K562 (cell line): Measurements from ENCODE around the gene MEGF10. TPM values are rescaled to one million over a fixed set of nuclear protein-coding genes. Genes with fewer than 3 reads are reported as not detected.

ENCODE experiments used
- ATAC-seq: fragments of 200-7000 bp; cut with Tn5 transposase; 3 replicates; pipeline ENCODE4 v1.9.1; 2020; ENCODE audit warnings: moderate library complexity
- BruUV-seq: library from RNA; stranded (reverse); fragments of 400-500 nt; replicated peaks from 2 replicates; lab custom pipeline; 2021; lab: Mats Ljungman, UMichigan
- CTCF ChIA-PET: fragments of 300-600 bp; formaldehyde crosslinking; extraction: SDS; loops from one replicate; lab custom pipeline; 2021; ENCODE audit warnings: low intra/inter-chr PET ratio; lab: Yijun Ruan, JAX
- POLR2A ChIA-PET: fragments of 300-600, 350-650 bp; sonication (Branson Sonifier 250); formaldehyde crosslinking; extraction: SDS; loops from one replicate; lab custom pipeline; 2021; ENCODE audit warnings: antibody characterized with exemption, inconsistent platforms; lab: Yijun Ruan, JAX
- DNase-seq, 4 experiments: peaks; one replicate each; pipeline versions ENCODE4 v3.0.0 to v3.0.0-alpha.2; 2011 to 2018; ENCODE audit warnings: low spot score in 3 of 4, mixed read lengths in 3 of 4; ENCODE audit errors: extremely low read depth in 1 of 4
- FAIRE-seq: peaks from 2 replicates; lab custom pipeline; 2011; peaks lifted over from hg19 to GRCh38; lab: Jason Lieb, UNC
- H2AFZ ChIP-seq: 2 replicates; pipeline ENCODE4 v1.6.0; 2011; ENCODE audit warnings: low read depth, low read length, control low read depth, inconsistent platforms
- H3K27ac ChIP-seq: fragments of 200-600 bp; 3 replicates; pipeline ENCODE4 v1.8.0; 2011; ENCODE audit warnings: low read depth, mild to moderate bottlenecking, control low read depth, inconsistent platforms, low read length, moderate library complexity, mixed read lengths; ENCODE audit errors: extremely low read depth
- H3K27me3 ChIP-seq, 2 experiments: fragments of 300-600 bp in 1 of 2; 2 replicates in 1 of 2; 3 replicates in 1 of 2; pipeline versions ENCODE4 v1.6.0 to v1.8.0; 2011; ENCODE audit warnings: inconsistent platforms in 2 of 2, low read length in 2 of 2, mild to moderate bottlenecking in 1 of 2, mixed read lengths in 1 of 2, moderate library complexity in 1 of 2; ENCODE audit not compliant: control insufficient read depth in 2 of 2, insufficient read depth in 2 of 2
- H3K36me3 ChIP-seq: fragments of 300-600 bp; 3 replicates; pipeline ENCODE4 v1.8.0; 2011; ENCODE audit warnings: mild to moderate bottlenecking, low read length, inconsistent platforms; ENCODE audit not compliant: control insufficient read depth, insufficient read depth
- H3K4me1 ChIP-seq, 2 experiments: fragments of 200-600 bp in 1 of 2; replicated peaks in 1 of 2; 2 replicates in 1 of 2; 3 replicates in 1 of 2; pipeline versions ENCODE4 v1.5.1 to v1.8.0; 2011; ENCODE audit warnings: inconsistent platforms in 2 of 2, low read length in 2 of 2, mild to moderate bottlenecking in 1 of 2, mixed read lengths in 1 of 2, moderate library complexity in 1 of 2; ENCODE audit not compliant: control insufficient read depth in 2 of 2, insufficient read depth in 2 of 2
- H3K4me2 ChIP-seq: 2 replicates; pipeline ENCODE4 v1.6.1; 2011; ENCODE audit warnings: low read length, control low read depth, inconsistent platforms, mixed read lengths; ENCODE audit not compliant: insufficient read depth
- H3K4me3 ChIP-seq: fragments of 200-600 bp; sonication (generic), shearing (Covaris generic); 2 replicates; pipeline ENCODE4 v1.5.1; 2016; ENCODE audit warnings: control low read depth, inconsistent platforms
- H3K79me2 ChIP-seq: fragments of 200-600 bp; 3 replicates; pipeline ENCODE4 v1.8.0; 2011; ENCODE audit warnings: low read length, inconsistent platforms; ENCODE audit not compliant: control insufficient read depth, insufficient read depth
- H3K9ac ChIP-seq, 2 experiments: 2 replicates each; pipeline versions ENCODE4 v1.6.0 to v1.6.1; 2011; ENCODE audit warnings: low read depth in 2 of 2, low read length in 2 of 2, control low read depth in 1 of 2, inconsistent platforms in 1 of 2, mild to moderate bottlenecking in 1 of 2, mixed read lengths in 1 of 2; ENCODE audit not compliant: insufficient read depth in 1 of 2
- H3K9me1 ChIP-seq: one replicate; pipeline ENCODE4 v1.6.0; 2011; ENCODE audit warnings: inconsistent platforms, mild to moderate bottlenecking, low read length, moderate library complexity; ENCODE audit not compliant: control insufficient read depth, insufficient read depth
- H3K9me3 ChIP-seq: replicated peaks from 2 replicates; pipeline ENCODE4 v1.5.1; 2011; ENCODE audit warnings: low read depth, low read length, inconsistent platforms; ENCODE audit not compliant: control insufficient read depth, insufficient read depth
- H4K20me1 ChIP-seq: replicated peaks from 2 replicates; pipeline ENCODE4 v1.6.1; 2011; ENCODE audit warnings: low read length, inconsistent platforms, mixed read lengths; ENCODE audit not compliant: control insufficient read depth, insufficient read depth
- ARID3A ChIP-seq: IDR thresholded peaks from 2 replicates; pipeline ENCODE4 v1.6.1; 2012; ENCODE audit warnings: low read depth, low read length, improper control_type of control experiment, borderline replicate concordance
- FUS ChIP-seq: fragments of 200-400 bp; formaldehyde crosslinking; optimal IDR thresholded peaks from 2 replicates; pipeline ENCODE3; 2017; ENCODE audit warnings: low read depth, low read length
- MCM7 ChIP-seq, 2 experiments: fragments of 450-650 bp; IDR thresholded peaks; 2 replicates each; pipeline ENCODE4 v1.6.1; 2016 to 2018
- POU5F1 ChIP-seq: fragments of 150-350 bp; IDR thresholded peaks from 2 replicates; pipeline ENCODE4 v1.6.1; 2014; ENCODE audit warnings: borderline replicate concordance, low read length, low read depth, mild to moderate bottlenecking; ENCODE audit not compliant: partially characterized antibody
- SAP30 ChIP-seq: fragments of 200-600 bp; sonication (generic); IDR thresholded peaks from 2 replicates; pipeline ENCODE4 v1.6.1; 2012; ENCODE audit warnings: borderline replicate concordance, low read depth, mild to moderate bottlenecking, moderate library complexity, low read length, control low read depth, inconsistent platforms; ENCODE audit not compliant: insufficient read depth, poor library complexity, severe bottlenecking
- TEAD1 ChIP-seq, 2 experiments: fragments of 450-650 bp in 1 of 2; sonication (generic) in 1 of 2; formaldehyde crosslinking; IDR thresholded peaks; 2 replicates each; pipeline versions ENCODE4 v1.4.0 to v1.8.0; 2020 to 2022; ENCODE audit warnings: mild to moderate bottlenecking in 2 of 2, missing genetic modification reagents in 1 of 2
- ZBTB1 ChIP-seq: sonication (generic); formaldehyde crosslinking; IDR thresholded peaks from 2 replicates; pipeline ENCODE4 v1.8.1; 2023; ENCODE audit warnings: missing genetic modification reagents, low read depth, mild to moderate bottlenecking, borderline replicate concordance
- WGBS: fragments of 100-300 bp; shearing (Covaris generic); methylation state at CpG from one replicate; pipeline ENCODE4 v1.1.6; 2016; ENCODE audit warnings: low coverage, mixed read lengths; ENCODE audit not compliant: insufficient coverage; ENCODE audit errors: missing lambda C conversion rate; 5-methylcytosine and 5-hydroxymethylcytosine counted together
- in situ Hi-C: fragments of 300-500 bp; cut with MboI; formaldehyde crosslinking; loops from 4 replicates; pipeline ENCODE4 v1.15.0; 2018; ENCODE audit warnings: inconsistent platforms, mixed read lengths
- intact Hi-C: fragments of 100-400 bp; cut with micrococcal nuclease; formaldehyde crosslinking; loops from 2 replicates; pipeline ENCODE4 v1.14.2; 2022
- polyA plus RNA-seq, 8 experiments: library from polyadenylated mRNA; depleted of rRNA in 4 of 8; stranded (reverse) in 5 of 8; unstranded in 3 of 8; fragments of >200 nt; fragmentation: Nextera tagmentation in 2 of 8; fragmentation: Illumina TruSeq in 1 of 8; extraction: Ambion mirVana in 2 of 8; extraction: Trizol in 1 of 8; gene quantifications; 2 replicates each; pipeline versions ENCODE4 v1.2.1 to v1.2.3, GENCODE V29; 2011 to 2014; ENCODE audit warnings: inconsistent platforms in 1 of 8, missing spikeins in 1 of 8
- total RNA-seq, 7 experiments: library from RNA; depleted of rRNA in 6 of 7; stranded (reverse); fragments of >200 nt in 6 of 7; fragmentation: Illumina TruSeq in 2 of 7; extraction: Trizol in 2 of 7; gene quantifications; 2 replicates each; pipeline versions ENCODE4 v1.2.1 to v1.2.3, GENCODE V29; 2011 to 2021; ENCODE audit warnings: low replicate concordance in 1 of 7
- TF ChIP-seq, protein P1 (sequence below): fragments of 250-450 bp; sonication (Bioruptor Pico); IDR thresholded peaks from 2 replicates; pipeline ENCODE4 v1.5.0; 2021; ENCODE audit warnings: mild to moderate bottlenecking, borderline replicate concordance

Gene MEGF10
- total and polyA plus RNA-seq, 9 of the 15 experiments (the other 6 are each of a cell fraction or from before 2014, with no cell fraction given), result 0.07 TPM; not detected in 8

DNA sequence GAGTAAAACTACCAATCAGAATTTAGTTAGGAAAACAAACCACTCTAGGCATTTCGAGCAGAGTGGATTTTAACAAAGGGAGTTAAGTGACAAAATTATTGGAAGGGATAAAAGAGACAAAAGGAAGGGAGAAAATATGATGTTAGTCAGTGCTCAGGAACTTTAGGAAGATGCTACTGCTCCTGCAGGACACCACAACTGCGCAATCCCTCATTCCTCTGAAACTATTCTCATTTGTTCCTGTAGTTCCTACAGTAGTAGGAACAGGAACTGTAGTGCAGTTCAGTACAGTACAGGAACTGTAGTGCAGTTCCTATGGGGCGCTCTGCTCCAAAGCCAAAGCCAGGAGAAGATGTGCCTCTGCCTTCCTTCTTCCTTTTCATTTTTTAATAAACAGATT lies 29.9 kb upstream of the MEGF10 start:
- POLR2A ChIA-PET, result no interaction called here
- WGBS, result 9% methylated on average over 3 of the region's 3 CpGs
- H4K20me1 ChIP-seq, result no peaks in the 10 kb centered on the region
- intact Hi-C loops (no loop called here), in situ Hi-C loops (no loop called here)
- no peaks in the 10 kb centered on the region for H3K36me3 ChIP-seq
- H3K4me2 ChIP-seq, result no peak overlapping the region
- H3K27ac ChIP-seq, result no peak overlapping the region
- no peak overlapping the region for H3K9ac ChIP-seq
- BruUV-seq, result no TSS peak
- no peak for ATAC-seq
- no peak overlapping the region for H2AFZ ChIP-seq
- no peaks in the 10 kb centered on the region for H3K9me3 ChIP-seq
- no peaks in the 10 kb centered on the region for H3K4me1 ChIP-seq
- CTCF ChIA-PET, result no interaction called here
- FAIRE-seq, result no peak
- H3K27me3 ChIP-seq, result no peaks in the 10 kb centered on the region
- no peak for DNase-seq
- H3K9me1 ChIP-seq, result no peaks in the 10 kb centered on the region
- no peak overlapping the region for H3K4me3 ChIP-seq
- no peaks in the 10 kb centered on the region for H3K79me2 ChIP-seq
- TF ChIP-seq POU5F1 (no peak), SAP30 (no peak), FUS (no peak), ARID3A (no peak), ZBTB1 (CRISPR knock-in tag) (no peak), MCM7 (IDR thresholded peaks at IDR 0.05) (no peak), TEAD1 (CRISPR knock-in tag; IDR thresholded peaks at IDR 0.05) (no peak)
- TF ChIP-seq, protein P1, sequence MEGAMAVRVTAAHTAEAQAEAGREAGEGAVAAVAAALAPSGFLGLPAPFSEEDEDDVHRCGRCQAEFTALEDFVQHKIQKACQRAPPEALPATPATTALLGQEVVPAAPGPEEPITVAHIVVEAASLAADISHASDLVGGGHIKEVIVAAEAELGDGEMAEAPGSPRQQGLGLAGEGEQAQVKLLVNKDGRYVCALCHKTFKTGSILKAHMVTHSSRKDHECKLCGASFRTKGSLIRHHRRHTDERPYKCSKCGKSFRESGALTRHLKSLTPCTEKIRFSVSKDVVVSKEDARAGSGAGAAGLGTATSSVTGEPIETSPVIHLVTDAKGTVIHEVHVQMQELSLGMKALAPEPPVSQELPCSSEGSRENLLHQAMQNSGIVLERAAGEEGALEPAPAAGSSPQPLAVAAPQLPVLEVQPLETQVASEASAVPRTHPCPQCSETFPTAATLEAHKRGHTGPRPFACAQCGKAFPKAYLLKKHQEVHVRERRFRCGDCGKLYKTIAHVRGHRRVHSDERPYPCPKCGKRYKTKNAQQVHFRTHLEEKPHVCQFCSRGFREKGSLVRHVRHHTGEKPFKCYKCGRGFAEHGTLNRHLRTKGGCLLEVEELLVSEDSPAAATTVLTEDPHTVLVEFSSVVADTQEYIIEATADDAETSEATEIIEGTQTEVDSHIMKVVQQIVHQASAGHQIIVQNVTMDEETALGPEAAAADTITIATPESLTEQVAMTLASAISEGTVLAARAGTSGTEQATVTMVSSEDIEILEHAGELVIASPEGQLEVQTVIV (CRISPR knock-in tag), result no peak
